Left colon (tissue), 2 donors: Measurements from ENCODE around the gene KCTD16. TPM values are rescaled to one million over a fixed set of nuclear protein-coding genes. Genes with fewer than 3 reads are reported as not detected.

Experiments
- ATAC-seq: fragments of 200-7000 bp; cut with Tn5 transposase; one replicate; pipeline ENCODE4 v1.9.1; 2020; ENCODE audit warnings: mild to moderate bottlenecking, moderate library complexity
- DNase-seq, 2 donors: peaks; one replicate each; pipeline ENCODE4 v3.0.0-alpha.2; 2020
- intact Hi-C, 2 donors: fragments of 100-400 bp; cut with DNase I in 1 of 2; cut with micrococcal nuclease in 1 of 2; formaldehyde crosslinking; loops; one replicate each; pipeline versions ENCODE4 v1.11.2 to v1.14.0; 2022; cut with DNase I, micrococcal nuclease
- long read RNA-seq: library from polyadenylated mRNA; unstranded; transcript quantifications from one replicate; pipeline ENCODE4 v2.0.0, GENCODE V29; 2021
- total RNA-seq, 2 donors: library from RNA; stranded (reverse); fragmentation: NEBNext Ultra II Directional; extraction: Animal tissue kit (Norgen Biotek cat#: 25700); gene quantifications; one replicate each; pipeline ENCODE4 v1.2.1, GENCODE V29; 2021
- donor health status: DM: no; HTN: no; CAD: no.
- donor health status: DM: yes; HTN: yes; CAD: no.

KCTD16 gene
- under 1 TPM in 1 of 2 donors, not detected in 1; 0.11 TPM for total RNA-seq
- long read RNA-seq = 0 reads

DNA sequence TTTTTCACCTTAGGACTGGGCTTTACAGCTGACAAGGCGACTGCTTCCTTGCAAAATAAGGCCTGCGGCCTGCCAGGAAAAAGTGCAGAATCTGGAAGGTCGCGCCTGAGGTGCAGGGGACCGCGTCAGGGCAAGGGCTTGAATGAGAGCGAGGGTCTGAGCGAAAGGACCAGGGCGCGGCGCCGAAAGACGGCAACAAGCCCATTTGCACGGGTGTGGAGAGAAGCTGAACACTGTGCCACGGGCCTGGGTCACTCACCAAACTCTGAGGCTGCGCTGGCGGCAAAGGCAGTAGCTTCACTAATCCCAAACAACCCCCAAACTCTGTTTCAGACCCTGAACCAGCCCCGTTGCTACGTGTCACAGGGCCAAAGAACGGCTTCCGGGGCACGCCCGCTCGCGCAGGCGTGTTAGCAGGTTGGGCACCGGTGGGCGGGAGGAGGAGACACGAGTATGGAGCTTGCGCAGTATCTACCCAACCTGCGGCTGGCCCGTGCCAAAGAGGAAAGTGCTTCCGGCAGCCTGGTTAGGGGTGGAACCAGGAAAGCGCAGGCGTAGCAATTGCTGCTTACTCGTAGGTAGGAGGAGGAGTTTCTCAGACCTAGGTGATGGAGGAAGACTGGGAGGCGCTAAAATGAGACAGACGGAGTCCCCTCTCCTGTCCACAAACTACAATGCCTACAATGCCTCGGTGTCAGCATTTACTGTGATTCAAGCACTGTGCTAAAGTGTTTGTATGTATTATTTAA, at the start of gene KCTD16, which contains the start of gene YIPF5:
Gene KCTD16, plus strand, starts transcription at position 598 of the 749 bp plus-strand sequence.
Gene YIPF5, minus strand, starts transcription at position 384 of the 749 bp plus-strand sequence. CDS start 704 bp downstream, outside the sequence.
- peak; percentile 100 for ATAC-seq
- DNase-seq = peak; percentile 97 to 98
- intact Hi-C loops = no loop called here

DNA sequence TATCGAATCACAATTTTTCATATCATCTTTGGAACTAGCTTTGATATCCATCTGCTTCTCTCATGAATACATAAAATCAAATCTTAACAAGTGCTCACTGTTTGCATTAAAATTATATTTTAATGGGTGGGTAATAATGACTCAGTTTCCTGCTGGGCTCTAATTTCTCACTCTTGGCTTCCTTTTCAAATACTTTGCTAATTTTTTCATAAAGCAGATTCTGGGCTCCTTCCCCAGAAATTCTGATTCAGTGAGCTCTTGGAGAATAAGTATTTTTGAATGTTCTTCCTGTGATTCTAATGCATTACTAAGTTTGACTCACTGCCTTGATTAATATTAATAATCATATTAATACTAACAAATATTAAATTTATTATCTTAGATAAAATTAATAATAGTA, 49.1 kb upstream of the KCTD16 start:
- intact Hi-C loops = no loop called here
- DNase-seq (no peak), ATAC-seq (no peak)

DNA sequence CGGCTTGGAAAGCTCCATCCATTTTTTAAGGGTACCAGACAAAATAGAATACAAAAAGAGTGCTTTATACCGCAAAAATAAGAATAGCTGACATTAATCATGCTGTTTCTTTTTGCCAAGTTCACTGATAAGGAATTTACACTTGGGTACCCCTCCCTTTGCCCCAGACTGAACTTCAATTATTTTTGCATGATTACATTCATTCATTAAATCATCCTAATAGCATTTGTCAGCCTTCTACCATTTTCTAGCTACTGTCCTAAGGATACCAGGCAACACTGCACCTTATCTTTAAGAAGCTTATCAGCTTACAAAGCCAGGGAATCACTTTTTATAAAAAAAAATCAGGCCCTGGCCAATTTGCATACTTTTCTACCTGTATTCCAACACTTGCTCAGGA, 48.6 kb upstream of the KCTD16 start:
- ATAC-seq (no peak), DNase-seq (no peak)
- intact Hi-C loops = no loop called here

DNA sequence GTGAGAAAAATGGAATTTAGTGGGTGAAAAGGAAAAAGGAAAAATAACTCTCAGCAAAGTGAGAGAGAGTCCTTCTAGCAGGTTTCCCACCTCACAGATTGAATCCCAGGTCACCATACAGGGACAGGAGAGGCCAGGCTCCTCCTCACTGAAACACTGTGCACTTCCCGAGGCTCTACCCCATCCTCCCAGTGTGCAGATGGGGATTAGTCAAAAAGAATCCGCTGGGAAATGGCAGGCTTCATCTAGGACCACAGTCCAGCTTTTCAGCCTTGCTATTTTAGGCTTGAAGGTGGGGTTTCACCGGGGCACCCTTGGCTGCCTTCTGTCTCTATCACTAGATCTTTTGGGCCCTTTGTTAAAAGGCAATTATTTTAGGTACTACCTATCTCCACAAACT, 48.0 kb upstream of the KCTD16 start:
- ATAC-seq (no peak), DNase-seq (no peak)
- intact Hi-C loops = no loop called here

DNA sequence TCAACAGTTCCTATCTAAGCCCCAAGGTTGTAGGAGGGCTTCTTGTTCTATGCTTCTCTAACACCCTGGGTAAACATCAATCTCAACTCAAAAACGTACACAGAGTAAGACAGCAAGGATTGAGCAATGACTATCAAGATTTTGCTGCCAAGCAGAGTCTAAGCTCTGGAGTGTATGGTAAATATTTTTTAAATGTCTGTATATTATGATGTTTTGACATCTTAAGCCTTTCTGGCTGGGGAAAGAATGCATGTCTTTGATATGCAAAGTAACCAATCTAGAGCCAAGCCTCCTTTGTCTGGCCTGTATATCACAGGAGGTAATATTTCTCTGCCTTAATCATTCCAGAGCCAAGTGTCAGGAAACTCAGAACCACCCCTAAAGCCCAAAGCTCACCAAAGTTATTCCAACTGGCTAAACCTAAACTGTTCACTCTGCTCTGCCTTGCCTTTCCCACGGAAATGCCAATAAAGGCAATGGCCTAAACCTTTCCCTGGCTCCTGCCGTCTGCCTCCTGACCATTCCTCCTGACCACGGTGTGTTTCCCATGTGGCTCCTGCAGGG, 45.4 kb upstream of the KCTD16 start:
- intact Hi-C loops = no loop called here
- no peak for ATAC-seq
- no peak for DNase-seq

DNA sequence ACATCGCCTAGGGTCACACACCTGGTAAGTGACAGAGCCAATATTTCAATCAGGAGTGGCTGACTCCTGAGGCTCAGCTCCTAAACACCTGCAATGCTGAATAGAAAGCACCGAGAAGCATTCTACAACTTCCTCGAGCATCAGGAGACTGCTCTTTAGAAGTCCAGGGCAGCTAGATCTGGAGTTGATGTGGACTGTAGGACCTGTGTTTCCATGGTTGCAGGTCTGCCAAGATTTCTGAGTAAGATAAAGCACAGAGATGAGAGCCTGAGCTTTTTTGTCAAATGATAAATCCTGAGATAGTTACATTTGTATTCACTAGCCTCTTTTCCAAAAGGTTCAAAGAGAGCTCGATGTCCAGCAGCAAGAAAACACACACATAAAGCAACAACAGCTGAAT, 44.0 kb upstream of the KCTD16 start:
- no peak for ATAC-seq
- no peak for DNase-seq
- intact Hi-C loops = no loop called here

DNA sequence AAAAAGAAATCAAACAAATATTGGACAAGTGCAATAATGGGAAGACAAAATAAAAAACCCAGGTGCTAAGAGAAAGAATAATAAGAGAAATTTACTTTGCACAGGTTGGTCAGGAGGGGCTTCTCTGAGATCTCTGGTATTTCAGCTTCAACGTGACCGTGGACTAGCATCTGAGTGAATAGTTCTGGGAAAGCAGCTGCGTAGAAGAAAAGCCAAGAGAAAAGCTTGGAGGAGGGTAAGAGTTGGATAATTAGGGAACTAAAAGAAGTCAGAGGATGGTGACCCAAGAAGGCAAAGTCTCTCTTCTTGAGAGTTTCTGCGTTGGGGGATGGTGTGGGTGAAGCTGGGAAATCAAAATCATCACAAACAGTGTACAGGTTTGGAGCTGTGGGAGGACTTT, 41.8 kb upstream of the KCTD16 start:
- DNase-seq (no peak), ATAC-seq (no peak)
- intact Hi-C loops = no loop called here

DNA sequence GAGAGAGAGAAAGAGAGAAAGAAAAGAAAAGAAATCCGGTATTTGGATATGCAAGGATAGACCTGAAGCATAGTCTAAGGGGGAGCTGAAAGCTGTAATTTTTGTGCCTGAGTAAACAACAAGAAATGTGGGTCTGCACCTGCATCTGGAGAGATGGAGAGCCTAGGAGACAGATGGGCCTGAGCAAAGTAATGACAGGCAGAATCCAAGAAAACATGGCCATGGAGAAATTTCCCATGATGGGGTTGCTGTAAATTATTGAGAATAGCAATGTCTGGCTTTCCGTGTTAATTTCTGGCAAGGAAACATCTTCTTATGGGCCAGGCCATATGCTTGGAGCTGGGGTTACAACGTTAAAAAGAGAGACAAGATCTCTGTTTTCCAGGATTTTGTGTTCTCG, 40.4 kb upstream of the KCTD16 start:
- ATAC-seq (no peak), DNase-seq (no peak)
- intact Hi-C loops = no loop called here

DNA sequence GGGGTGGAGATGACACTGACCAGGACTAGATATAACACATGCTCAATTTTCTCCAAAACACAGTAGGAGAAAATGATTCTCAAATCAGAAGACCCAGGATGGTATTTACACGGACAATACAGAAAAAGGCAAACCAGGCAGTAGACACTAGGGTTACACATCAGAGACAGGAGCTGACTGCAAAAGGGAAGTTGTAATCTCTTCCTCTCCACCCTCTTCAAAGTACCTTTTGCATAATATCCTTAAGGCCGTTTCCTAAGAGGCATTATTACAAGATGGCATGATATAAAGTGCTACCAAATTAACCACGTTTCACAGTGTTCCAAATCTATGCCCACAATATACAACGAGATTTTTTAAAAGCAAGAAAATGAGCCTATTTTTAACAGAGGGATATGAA, 39.4 kb upstream of the KCTD16 start:
- DNase-seq = no peak
- ATAC-seq = no peak
- intact Hi-C loops = no loop called here

DNA sequence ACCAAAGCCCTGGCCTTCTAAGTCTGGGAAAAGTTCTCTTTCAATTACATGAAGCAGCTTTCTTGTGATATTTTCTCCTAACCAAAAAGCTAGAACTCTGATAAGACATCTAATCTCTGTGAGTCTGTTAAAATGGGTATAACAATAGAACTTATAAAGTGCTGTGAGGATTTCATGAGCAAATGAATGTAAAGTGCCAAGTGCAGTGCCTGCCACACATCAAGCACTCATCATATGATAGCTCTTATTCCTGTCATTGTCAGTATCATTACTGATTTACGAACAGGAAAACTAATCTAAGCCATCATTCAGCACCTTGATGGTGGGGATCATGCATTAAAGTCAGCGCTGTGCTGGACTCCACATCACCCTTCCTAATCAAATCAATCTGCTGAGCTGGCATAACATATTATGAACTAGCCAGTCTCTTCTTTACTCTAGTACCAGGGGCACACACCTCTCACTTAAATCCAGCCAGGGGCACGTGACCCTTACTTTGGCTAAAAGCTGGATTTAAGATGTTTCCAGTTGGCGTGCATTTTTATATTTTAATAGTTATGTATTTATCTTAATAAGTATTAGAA, 37.5 kb upstream of the KCTD16 start:
- ATAC-seq = no peak
- intact Hi-C loops = no loop called here
- DNase-seq = no peak

DNA sequence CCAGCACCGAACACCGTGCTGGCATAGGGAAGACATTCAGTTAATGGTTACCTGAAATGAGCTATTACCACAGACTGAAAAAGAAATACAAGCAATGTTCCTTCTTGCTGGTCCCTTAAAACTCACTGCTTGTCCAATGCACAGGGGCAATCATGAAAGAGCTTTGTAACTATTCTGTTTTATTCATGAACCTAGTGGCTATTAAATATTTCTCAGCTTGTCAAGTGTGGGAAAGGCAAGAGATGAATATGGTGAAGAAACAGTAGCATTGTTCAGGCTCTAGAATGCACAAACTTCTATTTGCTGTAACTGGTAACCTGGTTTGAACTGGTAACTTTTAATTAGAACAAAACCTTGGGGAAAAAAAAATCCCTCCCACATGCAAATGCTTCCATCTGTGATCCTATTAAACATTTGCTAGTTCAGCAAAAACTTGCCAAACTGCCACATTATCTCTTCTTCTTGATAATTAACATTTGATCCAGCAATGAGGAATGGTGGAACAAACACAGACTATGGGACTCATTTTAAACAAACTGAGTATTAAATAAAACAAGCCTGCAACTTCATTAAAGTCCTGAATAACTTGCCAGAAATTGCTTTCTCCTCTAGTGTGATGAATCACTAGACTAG, 36.4 kb upstream of the KCTD16 start:
- ATAC-seq = no peak
- no peak for DNase-seq
- intact Hi-C loops = no loop called here

DNA sequence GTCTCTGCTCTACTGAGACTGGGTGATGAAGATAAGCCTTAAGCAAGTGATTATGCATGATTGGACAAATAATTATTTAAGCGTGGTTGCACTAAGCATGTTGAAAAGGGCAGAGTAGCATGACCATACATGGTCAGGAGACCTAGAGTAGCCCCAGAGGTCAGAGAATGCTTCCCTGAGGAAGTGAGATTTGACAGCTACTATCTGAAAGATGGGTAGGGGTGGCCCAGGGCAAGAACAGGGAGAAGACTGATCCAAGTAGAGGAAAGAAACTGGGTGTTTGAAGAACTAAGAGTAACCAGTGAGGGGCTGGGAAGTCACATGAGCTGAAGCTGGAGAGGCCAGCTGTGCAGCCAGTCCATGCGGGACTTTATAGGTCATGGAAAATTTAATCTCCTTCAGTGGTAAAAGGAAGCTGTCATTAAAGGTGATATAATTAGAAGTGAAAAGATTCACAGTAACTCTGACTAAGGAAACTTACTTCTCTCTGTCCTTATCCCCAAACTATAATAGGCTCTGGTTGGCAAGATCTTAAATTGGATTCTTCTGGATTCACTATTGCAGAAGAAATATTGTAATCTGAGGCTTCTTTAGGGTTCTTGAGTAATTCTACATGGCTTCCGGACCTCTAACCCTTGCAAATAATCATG, 35.4 kb upstream of the KCTD16 start:
- DNase-seq = no peak
- intact Hi-C loops = no loop called here
- no peak for ATAC-seq

DNA sequence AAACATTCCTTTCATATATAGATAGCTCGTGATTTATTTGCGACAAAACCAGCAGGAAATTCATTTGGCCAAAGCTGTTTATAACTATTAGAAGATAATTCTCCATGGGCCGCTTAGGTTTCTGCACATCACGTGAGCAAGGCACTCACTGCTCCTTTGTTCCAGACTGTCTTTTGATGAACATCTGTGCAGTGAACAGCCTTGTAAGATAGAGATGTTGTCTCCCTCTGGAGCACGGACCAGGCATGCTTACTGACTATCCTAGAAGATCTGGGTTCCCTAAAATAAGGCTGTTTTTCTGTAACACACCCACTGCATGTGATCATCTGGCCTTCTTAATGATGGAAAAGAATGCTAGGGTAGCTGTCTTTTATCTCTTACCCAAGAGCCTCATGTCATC, 31.1 kb upstream of the KCTD16 start:
- DNase-seq (no peak), ATAC-seq (no peak)
- intact Hi-C loops = no loop called here

DNA sequence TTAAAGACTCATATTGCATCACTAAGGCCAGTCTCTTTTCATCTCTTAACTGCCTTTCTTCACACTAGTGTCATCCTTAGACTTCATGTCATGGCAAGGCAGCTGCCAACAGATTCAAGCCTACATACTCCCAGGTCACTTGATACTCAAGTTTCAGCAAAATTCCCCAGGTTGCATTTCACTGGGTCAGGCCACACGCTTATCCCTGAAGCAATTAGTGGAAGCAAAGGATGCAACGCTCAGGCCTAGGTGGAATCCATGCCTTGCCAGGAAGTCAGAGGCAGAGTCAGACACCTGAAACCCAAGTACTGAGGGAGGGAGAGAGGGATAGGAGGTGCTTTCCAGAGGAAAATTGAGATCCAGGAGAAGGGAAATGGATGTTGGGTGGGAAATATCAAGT, 29.1 kb upstream of the KCTD16 start:
- intact Hi-C loops = no loop called here
- no peak for DNase-seq

DNA sequence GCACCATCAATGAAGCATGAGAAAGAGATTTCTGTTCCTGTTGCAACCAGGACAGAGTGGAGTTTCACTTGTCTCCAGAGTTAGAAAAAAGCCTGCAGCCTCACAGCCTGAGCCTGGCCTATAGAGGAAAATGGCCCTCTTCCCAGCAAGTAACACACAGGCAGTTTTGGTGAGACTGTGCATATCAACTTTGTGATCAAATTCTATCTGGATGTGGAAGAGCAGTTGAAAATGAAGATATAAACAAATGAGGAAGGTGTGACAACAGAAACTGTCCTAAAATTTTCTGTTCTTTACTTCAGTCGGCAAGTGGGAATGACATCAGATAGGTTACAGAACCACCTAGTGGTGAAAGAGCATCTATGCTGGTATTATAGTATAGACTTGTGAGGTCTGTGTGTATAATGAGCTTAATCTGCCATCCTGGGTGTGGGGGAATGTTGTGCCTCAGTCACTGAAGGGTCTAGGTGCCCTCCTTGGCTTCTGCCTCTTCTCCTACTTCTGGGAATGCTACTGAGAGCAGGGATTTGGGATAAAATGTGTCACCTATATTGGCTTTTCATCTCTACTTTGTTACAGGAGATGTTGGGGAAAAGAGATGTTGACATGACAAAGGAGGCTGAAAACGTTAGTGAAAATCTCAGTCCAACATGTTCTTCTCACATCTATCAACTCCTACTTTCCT, 28.4 kb upstream of the KCTD16 start:
- intact Hi-C loops = no loop called here
- DNase-seq = no peak
- peak; percentile 67 for ATAC-seq

More for the DNA sequence above, 29.1 kb upstream of the KCTD16 start:
- ATAC-seq = no peak

DNA sequence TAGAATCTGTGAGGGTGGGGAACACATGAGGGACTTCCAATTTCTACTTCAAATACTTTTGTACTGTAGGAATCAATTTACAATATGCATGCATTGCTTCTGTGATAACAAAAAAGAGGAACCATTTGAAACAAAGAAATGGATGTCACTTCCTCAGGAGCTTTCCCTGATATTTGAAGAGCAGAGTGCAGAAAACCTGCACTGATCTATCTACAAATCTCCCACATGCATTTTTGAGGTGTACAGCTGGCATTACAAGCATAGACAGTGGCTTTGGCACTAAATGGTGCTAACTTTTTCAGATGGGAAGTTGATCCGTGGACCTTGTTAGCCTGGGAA, 27.9 kb upstream of the KCTD16 start:
- intact Hi-C loops = no loop called here
- DNase-seq (no peak), ATAC-seq (no peak)

DNA sequence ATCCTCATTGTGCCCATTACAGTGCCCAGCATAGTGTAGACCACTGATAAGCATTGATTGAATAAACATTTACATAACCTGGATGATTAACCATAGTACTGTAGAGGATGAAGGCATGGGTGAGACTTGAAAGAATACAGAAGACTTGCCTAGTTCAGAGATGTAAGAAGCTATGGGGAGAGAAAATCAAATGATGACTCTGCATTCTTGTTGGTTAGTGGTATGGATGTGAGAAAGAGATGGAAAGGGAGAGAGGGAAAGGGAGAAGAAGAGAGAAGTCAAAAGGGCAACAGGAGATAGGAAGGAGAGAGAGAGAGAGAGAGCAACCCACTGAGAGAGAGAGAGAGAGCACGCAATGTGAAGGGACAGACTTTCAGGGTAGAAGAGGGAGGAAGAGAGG, 27.0 kb upstream of the KCTD16 start:
- intact Hi-C loops = no loop called here
- DNase-seq (no peak), ATAC-seq (no peak)

DNA sequence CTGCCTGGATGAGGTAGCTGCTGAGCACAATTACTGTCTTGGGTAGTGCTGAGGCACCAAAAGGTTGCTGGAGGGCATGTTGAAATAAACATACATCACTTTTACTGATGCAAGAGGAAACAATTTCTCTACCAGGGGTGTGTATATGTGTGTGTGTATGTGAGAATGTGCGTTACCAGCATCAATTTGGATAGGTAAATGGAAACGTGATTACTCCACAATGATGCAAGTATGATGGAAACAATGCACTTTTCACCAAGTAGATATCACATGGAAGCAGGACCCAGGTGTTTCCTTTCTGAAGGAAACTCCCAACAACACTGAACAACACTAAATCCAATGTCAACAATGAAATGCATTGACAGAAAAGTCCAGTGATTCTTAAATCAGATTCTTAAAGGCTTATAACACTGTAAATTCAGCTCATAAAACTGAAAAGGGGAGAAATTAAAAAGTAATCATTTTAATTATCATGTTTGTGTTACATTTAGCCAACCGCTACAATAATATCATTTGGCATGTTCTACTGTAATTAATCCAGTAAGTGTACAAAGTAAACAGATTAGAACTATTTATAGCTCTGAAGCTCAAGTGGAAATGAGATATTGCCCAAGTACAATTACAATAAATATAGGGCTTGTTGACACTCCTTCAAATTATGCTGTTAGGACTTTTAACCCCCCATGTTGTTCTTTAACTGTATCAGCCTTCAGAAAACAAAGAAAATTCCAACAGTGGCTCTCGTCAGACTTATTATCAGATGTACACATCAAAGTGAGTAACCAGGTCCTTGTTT, 25.5 kb upstream of the KCTD16 start:
- DNase-seq (no peak), ATAC-seq (no peak)
- intact Hi-C loops = no loop called here
